Prostate gland (tissue), 2 donors: ENCODE results near the gene INPP5D. TPM values are rescaled to one million over a fixed set of nuclear protein-coding genes. Genes with fewer than 3 reads are reported as not detected.

Source experiments
- DNase-seq: peaks from one replicate; pipeline ENCODE4 v3.0.0-alpha.2; 2019; ENCODE audit warnings: low spot score
- H3K27ac ChIP-seq, 2 donors: fragments of 200-600 bp; sonication (generic); 2 replicates each; pipeline ENCODE4 v1.5.1; 2017 to 2019
- H3K27me3 ChIP-seq: fragments of 200-600 bp; sonication (generic); replicated peaks from 2 replicates; pipeline ENCODE4 v1.5.1; 2019; ENCODE audit not compliant: insufficient read depth
- H3K36me3 ChIP-seq, 2 donors: fragments of 200-600 bp; sonication (generic); 1 replicate in 1 of 2; 2 replicates in 1 of 2; pipeline versions ENCODE4 v1.5.1 to v1.8.1; 2017 to 2019
- H3K4me1 ChIP-seq: fragments of 200-600 bp; sonication (generic); replicated peaks from 2 replicates; pipeline ENCODE4 v1.5.1; 2019
- H3K4me3 ChIP-seq, 2 donors: fragments of 200-600 bp; sonication (generic); 2 replicates each; pipeline ENCODE4 v1.5.1; 2017 to 2019
- H3K9me3 ChIP-seq: fragments of 200-600 bp; sonication (generic); 2 replicates; pipeline ENCODE4 v1.5.1; 2017
- CTCF ChIP-seq, 4 experiments: fragments of 200-600 bp in 2 of 4; fragments of 450-650 bp in 2 of 4; sonication (generic) in 2 of 4; IDR thresholded peaks; 1 replicate in 3 of 4; 2 replicates in 1 of 4; pipeline ENCODE4 v1.5.1; 2016 to 2019; ENCODE audit warnings: antibody characterized with exemption in 4 of 4, mild to moderate bottlenecking in 2 of 4, moderate library complexity in 2 of 4
- POLR2A ChIP-seq: fragments of 450-650 bp; IDR thresholded peaks from one replicate; pipeline ENCODE4 v1.6.1; 2016; ENCODE audit warnings: antibody characterized with exemption, mild to moderate bottlenecking
- POLR2AphosphoS5 ChIP-seq: sonication (generic); formaldehyde crosslinking; IDR thresholded peaks from one replicate; pipeline ENCODE4 v1.6.1; 2017; ENCODE audit warnings: antibody characterized with exemption
- WGBS: methylation state at CpG from one replicate; pipeline ENCODE4 v1.1.5; 2018; 5-methylcytosine and 5-hydroxymethylcytosine counted together
- intact Hi-C: fragments of 100-400 bp; cut with DNase I; formaldehyde crosslinking; loops from one replicate; pipeline ENCODE4 v1.14.2; 2022
- total RNA-seq, 2 donors: library from RNA; depleted of rRNA; stranded (reverse); fragments of >200 nt; gene quantifications; one replicate each; pipeline ENCODE4 v1.1.0, GENCODE V29; 2016

Gene INPP5D
- total RNA-seq, 2 donors from 2014 or later = 11.4 to 18.8 TPM

- no peak for DNase-seq
- intact Hi-C loops = no loop called here
- Histone ChIP-seq H3K9me3 (no peaks in the 10 kb centered on the region), H3K4me1 (no peaks in the 10 kb centered on the region), H3K4me3 (no peak overlapping the region), H3K27me3 (no peaks in the 10 kb centered on the region), H3K27ac (no peak overlapping the region), H3K36me3 (no peaks in the 10 kb centered on the region)
- WGBS = 94% methylated on average over 11 of the region's 11 CpGs
- no peak for TF ChIP-seq POLR2AphosphoS5
- no peak for TF ChIP-seq CTCF (IDR thresholded peaks at IDR 0.05)
- no peak for TF ChIP-seq POLR2A
Measured at GRCh38 chr2:233089851-233090250, 29.7 kb downstream of the INPP5D start.

GRCh38 chr2:233090879-233091278 lies 30.7 kb downstream of the INPP5D start:
- H3K9me3 ChIP-seq = no peaks in the 10 kb centered on the region
- no peak overlapping the region for H3K4me3 ChIP-seq
- no peak for TF ChIP-seq POLR2A
- no peak for TF ChIP-seq CTCF (IDR thresholded peaks at IDR 0.05)
- no peak for TF ChIP-seq POLR2AphosphoS5
- no peaks in the 10 kb centered on the region for H3K27me3 ChIP-seq
- intact Hi-C loops = no loop called here
- WGBS = 94% methylated on average over 6 of the region's 6 CpGs
- no peaks in the 10 kb centered on the region for H3K4me1 ChIP-seq
- H3K36me3 ChIP-seq = no peaks in the 10 kb centered on the region
- no peak for DNase-seq
- H3K27ac ChIP-seq = no peak overlapping the region

- DNase-seq = no peak
- 83% methylated on average over 18 of the region's 18 CpGs for WGBS
- no peaks in the 10 kb centered on the region for H3K9me3 ChIP-seq
- TF ChIP-seq POLR2A (no peak), POLR2AphosphoS5 (no peak), CTCF (IDR thresholded peaks at IDR 0.05) (no peak)
- H3K4me3 ChIP-seq = no peak overlapping the region
- H3K4me1 ChIP-seq = no peaks in the 10 kb centered on the region
- intact Hi-C loops = no loop called here
- no peaks in the 10 kb centered on the region for H3K36me3 ChIP-seq
- no peak overlapping the region for H3K27ac ChIP-seq
- no peaks in the 10 kb centered on the region for H3K27me3 ChIP-seq
Measured at GRCh38 chr2:233091595-233092375, 31.6 kb downstream of the INPP5D start.

GRCh38 chr2:233092432-233093165 lies 32.5 kb downstream of the INPP5D start:
- intact Hi-C loops = no loop called here
- Histone ChIP-seq H3K27me3 (no peaks in the 10 kb centered on the region), H3K4me1 (no peaks in the 10 kb centered on the region), H3K36me3 (no peaks in the 10 kb centered on the region), H3K4me3 (no peak overlapping the region), H3K27ac (no peak overlapping the region), H3K9me3 (no peaks in the 10 kb centered on the region)
- no peak for DNase-seq
- WGBS = 67% methylated on average over 9 of the region's 9 CpGs
- TF ChIP-seq POLR2A = no peak

GRCh38 chr2:233093166-233093448 lies 33.0 kb downstream of the INPP5D start:
- Histone ChIP-seq H3K27ac (no peak overlapping the region), H3K9me3 (no peaks in the 10 kb centered on the region), H3K4me1 (no peaks in the 10 kb centered on the region), H3K4me3 (no peak overlapping the region), H3K36me3 (no peaks in the 10 kb centered on the region), H3K27me3 (no peaks in the 10 kb centered on the region)
- 94% methylated on average over 1 of the region's 1 CpG for WGBS
- intact Hi-C loops = no loop called here
- no peak for TF ChIP-seq POLR2AphosphoS5
- TF ChIP-seq POLR2A = no peak
- TF ChIP-seq CTCF (IDR thresholded peaks at IDR 0.05) = no peak
- DNase-seq = no peak
